ENCODE data around the gene GALNTL6.

GRCh38 chr4:172650758-172651530 is 837.7 kb downstream of the GALNTL6 start:
- TF ChIP-seq CTCF (IDR thresholded peaks at IDR 0.05; ENCODE audit: insufficient read depth, low read depth, low read length) = no peak
- TF ChIP-seq EZH2 (IDR thresholded peaks at IDR 0.05; ENCODE audit: insufficient read depth, low read length) = no peak
